Renal pelvis (tissue), 4 donors: ENCODE data around the gene EPB41L2. TPM values are rescaled to one million over a fixed set of nuclear protein-coding genes. Genes with fewer than 3 reads are reported as not detected.

Experiments
- DNase-seq: peaks from one replicate; pipeline ENCODE4 v3.0.0-alpha.2; 2013
- polyA plus RNA-seq, 3 donors: library from polyadenylated mRNA; unstranded; fragments of 120-200 nt; gene quantifications; one replicate each; pipeline ENCODE4 v1.2.1, GENCODE V29; 2013; ENCODE audit not compliant: insufficient read length in 3 of 3

Gene EPB41L2
- polyA plus RNA-seq, 3 donors, result 130 to 154 (median 144) TPM

GRCh38 chr6:130981409-130981808, 81.6 kb downstream of the EPB41L2 start:
- DNase-seq, result peak; percentile 88

- no peak for DNase-seq
These were observed 82.6 kb downstream of the EPB41L2 start for GRCh38 chr6:130980310-130981032.

GRCh38 chr6:130978660-130979396, 84.2 kb downstream of the EPB41L2 start:
- DNase-seq, result no peak

- DNase-seq, result no peak
These were observed 84.9 kb downstream of the EPB41L2 start for GRCh38 chr6:130978180-130978579.

- DNase-seq, result no peak
These were observed 87.7 kb downstream of the EPB41L2 start for GRCh38 chr6:130975325-130975724.

- no peak for DNase-seq
These were observed 89.3 kb downstream of the EPB41L2 start for GRCh38 chr6:130973521-130974277.

GRCh38 chr6:130971504-130971903, 91.5 kb downstream of the EPB41L2 start:
- DNase-seq, result no peak

- no peak for DNase-seq
These were observed 92.1 kb downstream of the EPB41L2 start for GRCh38 chr6:130970839-130971410.

GRCh38 chr6:130969791-130970491, 93.1 kb downstream of the EPB41L2 start:
- DNase-seq, result peak; percentile 66

- no peak for DNase-seq
These were observed 93.9 kb downstream of the EPB41L2 start for GRCh38 chr6:130969166-130969565.

- DNase-seq, result no peak
These were observed 94.6 kb downstream of the EPB41L2 start for GRCh38 chr6:130968476-130968875.

GRCh38 chr6:130967502-130968445, 95.3 kb downstream of the EPB41L2 start:
- DNase-seq, result no peak

GRCh38 chr6:130966344-130966980, 96.6 kb downstream of the EPB41L2 start:
- no peak for DNase-seq

- DNase-seq, result no peak
These were observed 97.4 kb downstream of the EPB41L2 start for GRCh38 chr6:130965656-130966055.

- no peak for DNase-seq
These were observed 98.0 kb downstream of the EPB41L2 start for GRCh38 chr6:130964808-130965604.

GRCh38 chr6:130964289-130964688, 98.8 kb downstream of the EPB41L2 start:
- DNase-seq, result no peak

GRCh38 chr6:130962966-130963365, 100.1 kb downstream of the EPB41L2 start:
- no peak for DNase-seq

- no peak for DNase-seq
These were observed 101.9 kb downstream of the EPB41L2 start for GRCh38 chr6:130961148-130961547.

GRCh38 chr6:130959951-130960350, 103.1 kb downstream of the EPB41L2 start:
- no peak for DNase-seq
